OCI-LY7 (cell line): ENCODE results near the gene SPECC1L.

Experiments used
- EZH2phosphoT487 ChIP-seq: fragments of 200-600 bp; sonication (generic); IDR thresholded peaks from 2 replicates; pipeline ENCODE4 v1.6.1; 2018; ENCODE audit warnings: low read depth, borderline replicate concordance, mild to moderate bottlenecking, mixed run types, antibody characterized with exemption, low read length, moderate library complexity, mixed read lengths
- TF ChIP-seq, protein P1 (sequence below): fragments of 200-600 bp; sonication (generic); conservative IDR thresholded peaks from 2 replicates; pipeline ENCODE4 v1.5.1; 2014; ENCODE audit warnings: mild to moderate bottlenecking, antibody characterized with exemption, low read length, moderate library complexity, mixed read lengths

DNA sequence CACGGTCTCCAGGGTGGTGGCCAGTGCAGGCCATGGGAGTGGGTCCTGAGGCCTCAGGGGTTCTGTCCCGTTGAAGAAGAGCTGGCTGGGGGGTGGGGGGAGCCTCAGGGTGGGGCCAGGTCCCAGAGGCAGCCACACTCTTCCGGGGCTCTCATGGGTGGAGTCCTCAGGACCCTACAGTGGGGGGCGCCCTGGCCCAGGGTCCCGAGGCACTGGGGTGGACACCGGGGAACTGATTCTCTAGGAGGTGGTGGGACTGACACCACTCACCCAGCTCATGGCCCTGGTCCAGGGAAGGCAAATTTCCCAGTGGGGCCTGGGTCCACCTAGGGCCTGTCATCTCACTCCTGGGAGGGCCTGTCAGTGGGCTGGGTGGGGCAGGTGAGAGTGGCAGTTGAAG is 38.5 kb upstream of the SPECC1L start:
- TF ChIP-seq, protein P1, sequence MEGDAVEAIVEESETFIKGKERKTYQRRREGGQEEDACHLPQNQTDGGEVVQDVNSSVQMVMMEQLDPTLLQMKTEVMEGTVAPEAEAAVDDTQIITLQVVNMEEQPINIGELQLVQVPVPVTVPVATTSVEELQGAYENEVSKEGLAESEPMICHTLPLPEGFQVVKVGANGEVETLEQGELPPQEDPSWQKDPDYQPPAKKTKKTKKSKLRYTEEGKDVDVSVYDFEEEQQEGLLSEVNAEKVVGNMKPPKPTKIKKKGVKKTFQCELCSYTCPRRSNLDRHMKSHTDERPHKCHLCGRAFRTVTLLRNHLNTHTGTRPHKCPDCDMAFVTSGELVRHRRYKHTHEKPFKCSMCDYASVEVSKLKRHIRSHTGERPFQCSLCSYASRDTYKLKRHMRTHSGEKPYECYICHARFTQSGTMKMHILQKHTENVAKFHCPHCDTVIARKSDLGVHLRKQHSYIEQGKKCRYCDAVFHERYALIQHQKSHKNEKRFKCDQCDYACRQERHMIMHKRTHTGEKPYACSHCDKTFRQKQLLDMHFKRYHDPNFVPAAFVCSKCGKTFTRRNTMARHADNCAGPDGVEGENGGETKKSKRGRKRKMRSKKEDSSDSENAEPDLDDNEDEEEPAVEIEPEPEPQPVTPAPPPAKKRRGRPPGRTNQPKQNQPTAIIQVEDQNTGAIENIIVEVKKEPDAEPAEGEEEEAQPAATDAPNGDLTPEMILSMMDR = no peak
- TF ChIP-seq EZH2phosphoT487 = no peak
